HCT116 (cell line): ENCODE results near the gene FBXL4. TPM values are rescaled to one million over a fixed set of nuclear protein-coding genes. Genes with fewer than 3 reads are reported as not detected.
"Not testable (repeated sequence)": the region's sequence is repeated elsewhere in the genome, so short reads cannot be mapped to it uniquely, and the experiment has no call there.

Experiments
- ATAC-seq: fragments of 200-7000 bp; cut with Tn5 transposase; 2 replicates; pipeline ENCODE4 v1.9.1; 2020; ENCODE audit warnings: mild to moderate bottlenecking, moderate library complexity
- BruUV-seq: library from RNA; stranded (reverse); fragments of 400-500 nt; replicated peaks from 2 replicates; lab custom pipeline; 2021; lab: Mats Ljungman, UMichigan
- CTCF ChIA-PET: fragments of 300-600 bp; sonication (Branson Sonifier 250); formaldehyde crosslinking; loops from one replicate; lab custom pipeline; 2021; ENCODE audit warnings: antibody characterized with exemption; lab: Charles Lee
- POLR2A ChIA-PET: fragments of 300-600, 350-600 bp; sonication (Branson Sonifier 250); formaldehyde crosslinking; loops from one replicate; lab custom pipeline; 2021; ENCODE audit warnings: antibody characterized with exemption; lab: Charles Lee
- RAD21 ChIA-PET, 2 experiments: fragments of 300-600 bp; sonication (Branson Sonifier 250); formaldehyde crosslinking; loops; one replicate each; lab custom pipeline; 2023; ENCODE audit warnings: low total read pairs in 2 of 2; ENCODE audit not compliant: uncharacterized antibody in 2 of 2, unreplicated experiment in 2 of 2, low non-redundant PET in 1 of 2; lab: Charles Lee
- DNase-seq: peaks from one replicate; pipeline ENCODE4 v3.0.0-alpha.2; 2010; ENCODE audit warnings: low read depth, low spot score
- H2AFZ ChIP-seq: fragments of 200-600 bp; shearing (Covaris generic), sonication (generic); 2 replicates; pipeline ENCODE4 v1.6.1; 2017; ENCODE audit warnings: low read depth, mixed run types, mixed read lengths, antibody characterized with exemption, low read length; ENCODE audit not compliant: poor library complexity, severe bottlenecking
- H3K27ac ChIP-seq: 2 replicates; pipeline ENCODE4 v1.5.1; 2012; ENCODE audit warnings: low read depth, low read length
- H3K27me3 ChIP-seq: fragments of 200-600 bp; sonication (generic); 2 replicates; pipeline ENCODE4 v1.6.1; 2016; ENCODE audit warnings: mixed run types, low read length, mixed read lengths; ENCODE audit not compliant: insufficient read depth
- H3K36me3 ChIP-seq, 2 experiments: fragments of 200-500 bp in 1 of 2; fragments of 200-600 bp in 1 of 2; sonication (Bioruptor generic) in 1 of 2; sonication (generic) in 1 of 2; 2 replicates each; pipeline versions ENCODE4 v1.5.1 to v1.6.1; 2014 to 2016; ENCODE audit warnings: low read length in 2 of 2, inconsistent platforms in 1 of 2, mixed read lengths in 1 of 2, mixed run types in 1 of 2; ENCODE audit not compliant: insufficient read depth in 2 of 2, control insufficient read depth in 1 of 2
- H3K4me1 ChIP-seq, 2 experiments: fragments of 200-600 bp in 1 of 2; sonication (generic) in 1 of 2; 2 replicates each; pipeline versions ENCODE4 v1.5.1 to v1.6.1; 2012 to 2017; ENCODE audit warnings: low read length in 2 of 2, inconsistent platforms in 1 of 2, mild to moderate bottlenecking in 1 of 2, mixed read lengths in 1 of 2, mixed run types in 1 of 2, moderate library complexity in 1 of 2; ENCODE audit not compliant: insufficient read depth in 2 of 2, control insufficient read depth in 1 of 2
- H3K4me2 ChIP-seq: fragments of 200-600 bp; sonication (generic); 2 replicates; pipeline ENCODE4 v1.6.1; 2017; ENCODE audit warnings: mixed run types, low read length, mixed read lengths
- H3K4me3 ChIP-seq, 2 experiments: fragments of 200-600 bp in 1 of 2; sonication (generic) in 1 of 2; replicated peaks in 1 of 2; 2 replicates each; pipeline ENCODE4 v1.5.1; 2011 to 2016; ENCODE audit warnings: low read length in 2 of 2, control low read depth in 1 of 2, low read depth in 1 of 2, mild to moderate bottlenecking in 1 of 2, mixed read lengths in 1 of 2, mixed run types in 1 of 2
- H3K79me2 ChIP-seq: fragments of 200-600 bp; sonication (generic); 2 replicates; pipeline ENCODE4 v1.6.1; 2017; ENCODE audit warnings: mild to moderate bottlenecking, mixed run types, low read length, moderate library complexity, mixed read lengths; ENCODE audit not compliant: insufficient read depth
- H3K9ac ChIP-seq: fragments of 200-600 bp; sonication (generic); 2 replicates; pipeline ENCODE4 v1.6.1; 2016; ENCODE audit warnings: low read length, mixed read lengths
- H3K9me2 ChIP-seq: fragments of 200-600 bp; sonication (generic), shearing (Covaris generic); 2 replicates; pipeline ENCODE4 v1.6.1; 2017; ENCODE audit warnings: mixed run types, mild to moderate bottlenecking, moderate library complexity; ENCODE audit not compliant: insufficient read depth
- H3K9me3 ChIP-seq, 2 experiments: fragments of 200-500 bp in 1 of 2; fragments of 200-600 bp in 1 of 2; sonication (Bioruptor generic) in 1 of 2; sonication (generic) in 1 of 2; 2 replicates each; pipeline ENCODE4 v1.6.1; 2014 to 2017; ENCODE audit warnings: low read length in 2 of 2, mixed read lengths in 2 of 2, inconsistent platforms in 1 of 2, low read depth in 1 of 2, mild to moderate bottlenecking in 1 of 2, mixed run types in 1 of 2, moderate library complexity in 1 of 2; ENCODE audit not compliant: control insufficient read depth in 1 of 2, insufficient read depth in 1 of 2
- H4K20me1 ChIP-seq: fragments of 200-600 bp; sonication (generic), shearing (Covaris generic); 2 replicates; pipeline ENCODE4 v1.6.1; 2017; ENCODE audit warnings: mixed run types, mild to moderate bottlenecking, moderate library complexity; ENCODE audit not compliant: insufficient read depth
- RAD21 ChIP-seq: IDR thresholded peaks from 2 replicates; pipeline ENCODE4 v1.6.1; 2012; ENCODE audit warnings: low read depth, mild to moderate bottlenecking
- REST ChIP-seq: IDR thresholded peaks from 2 replicates; pipeline ENCODE4 v1.6.1; 2012; ENCODE audit warnings: low read depth
- SP1 ChIP-seq: IDR thresholded peaks from 2 replicates; pipeline ENCODE4 v1.6.1; 2012; ENCODE audit warnings: low read depth
- SRF ChIP-seq: IDR thresholded peaks from 2 replicates; pipeline ENCODE4 v1.6.1; 2012; ENCODE audit warnings: low read depth
- ZBTB33 ChIP-seq: IDR thresholded peaks from 2 replicates; pipeline ENCODE4 v1.6.1; 2011; ENCODE audit warnings: mild to moderate bottlenecking, low read length, moderate library complexity; ENCODE audit not compliant: insufficient replicate concordance; ENCODE audit errors: extremely low read depth
- intact Hi-C: fragments of 100-400 bp; cut with micrococcal nuclease; formaldehyde crosslinking; loops from 2 replicates; pipeline ENCODE4 v1.10.0; 2022
- total RNA-seq: library from RNA; stranded (reverse); gene quantifications from one replicate; pipeline ENCODE4 v1.2.1, GENCODE V29; 2021; ENCODE audit not compliant: unreplicated experiment

Gene FBXL4
- total RNA-seq, 1 experiment from 2014 or later = 15.7 TPM

- no peak for TF ChIP-seq REST
- TF ChIP-seq SRF = no peak
- no peak for TF ChIP-seq ZBTB33
- TF ChIP-seq SP1 = no peak
- TF ChIP-seq RAD21 = no peak
Measured at GRCh38 chr6:98920904-98921431, 26.8 kb downstream of the FBXL4 start (continued).

GRCh38 chr6:98910946-98911345, 36.8 kb downstream of the FBXL4 start:
- DNase-seq, ATAC-seq, H3K4me2 ChIP-seq, H3K36me3 ChIP-seq, H4K20me1 ChIP-seq, CTCF ChIA-PET, H3K4me3 ChIP-seq, BruUV-seq, H3K9me2 ChIP-seq, H3K9ac ChIP-seq, POLR2A ChIA-PET, RAD21 ChIA-PET, H2AFZ ChIP-seq, H3K9me3 ChIP-seq, H3K27me3 ChIP-seq, H3K27ac ChIP-seq, intact Hi-C loops, H3K79me2 ChIP-seq, H3K4me1 ChIP-seq: not testable (repeated sequence)
